HG03520 (cell line): ENCODE data around the gene PRAMEF4.
"Not testable (repeated sequence)": the region's sequence is repeated elsewhere in the genome, so short reads cannot be mapped to it uniquely, and the experiment has no call there.

Experiments
- ATAC-seq: cut with Tn5 transposase; IDR thresholded peaks from one replicate; pipeline ENCODE4 v1.9.1; 2021; ENCODE audit warnings: mild to moderate bottlenecking, moderate library complexity; ENCODE audit not compliant: unreplicated experiment

The PRAMEF4 gene

DNA sequence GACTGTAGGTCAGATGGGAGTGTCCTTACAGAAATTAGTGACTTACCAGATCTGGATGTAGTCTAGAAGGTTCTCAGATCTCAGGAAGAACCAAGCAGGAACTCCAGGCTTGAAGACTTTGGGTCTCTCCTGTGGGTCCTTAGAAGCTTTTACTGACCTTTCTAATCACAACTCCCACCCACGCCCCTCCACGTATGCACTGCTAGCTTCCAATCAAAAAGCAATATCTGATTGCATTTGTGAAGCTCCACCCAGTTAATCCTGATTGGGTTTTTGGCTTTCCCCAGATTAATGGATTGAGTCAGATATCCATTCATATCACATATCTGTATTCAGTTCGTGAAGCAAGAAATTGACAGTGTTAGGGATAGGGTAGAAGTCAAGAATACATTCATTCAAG is at the start of gene PRAMEF4:
TSS of gene PRAMEF4 (minus strand) at position 101 of the 400 bp plus-strand sequence. CDS start 2,807 bp downstream, outside the sequence.
- ATAC-seq: not testable (repeated sequence)

DNA sequence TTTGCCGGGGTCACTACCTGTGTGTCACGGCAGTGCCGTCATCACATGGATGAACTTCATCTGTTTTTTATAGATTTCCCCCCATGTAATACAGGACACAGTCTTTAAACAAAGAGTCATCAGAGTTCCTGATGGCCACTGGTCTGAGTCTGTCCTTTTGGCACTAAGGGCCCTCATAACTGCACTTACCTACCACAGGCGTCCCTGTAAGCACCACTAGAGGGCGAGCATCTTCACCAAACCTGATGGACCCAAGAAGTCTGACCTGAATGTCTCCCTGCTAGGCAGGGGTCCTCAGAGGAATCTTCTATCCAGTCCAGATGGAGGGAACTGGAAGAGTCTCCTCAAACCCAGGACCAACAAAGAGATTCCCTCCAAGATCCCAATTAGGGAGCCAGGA is 38.4 kb upstream of the PRAMEF4 start:
- not testable (repeated sequence) for ATAC-seq

DNA sequence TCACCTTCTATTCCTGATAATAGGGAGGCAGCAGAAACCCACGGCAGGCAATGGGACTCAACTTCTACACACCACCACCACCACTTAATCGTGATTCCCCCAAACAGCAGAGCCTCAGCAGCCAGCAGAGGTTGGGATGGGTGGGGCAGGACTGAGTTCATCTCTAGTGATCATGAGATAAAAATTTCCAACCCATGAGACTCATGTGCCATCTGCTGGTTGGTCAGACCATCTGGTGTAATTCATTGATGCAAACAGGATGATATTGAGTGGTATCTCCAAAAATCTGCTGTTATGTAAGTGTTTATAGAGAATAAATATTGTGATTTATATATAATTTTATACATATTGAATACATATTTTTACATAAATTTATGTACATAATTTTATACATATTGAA is 35.7 kb upstream of the PRAMEF4 start:
- not testable (repeated sequence) for ATAC-seq

DNA sequence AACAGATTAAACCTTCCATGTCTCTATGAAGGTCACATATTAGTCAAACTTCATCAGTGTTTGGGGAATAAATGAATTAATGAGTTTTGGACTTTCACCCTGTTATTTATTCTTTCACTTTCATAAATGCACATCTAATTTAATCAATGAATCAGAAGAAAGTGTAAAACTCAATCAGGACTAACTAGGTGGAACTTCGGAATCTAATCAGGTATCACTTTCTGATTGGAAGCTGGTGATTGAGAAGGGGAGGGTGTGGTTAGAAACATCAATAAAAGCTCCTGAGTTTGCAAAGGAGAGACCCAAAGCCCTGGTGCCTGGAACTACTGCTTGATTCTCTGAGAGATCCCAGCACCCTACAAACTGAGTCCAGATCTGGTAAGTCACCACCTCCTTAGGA is 30.3 kb upstream of the PRAMEF4 start, which contains the start of gene PRAMEF7:
TSS of gene PRAMEF7 (plus strand) at position 301 of the 400 bp plus-strand sequence. CDS start 1,083 bp downstream, outside the sequence.
- ATAC-seq: not testable (repeated sequence)

DNA sequence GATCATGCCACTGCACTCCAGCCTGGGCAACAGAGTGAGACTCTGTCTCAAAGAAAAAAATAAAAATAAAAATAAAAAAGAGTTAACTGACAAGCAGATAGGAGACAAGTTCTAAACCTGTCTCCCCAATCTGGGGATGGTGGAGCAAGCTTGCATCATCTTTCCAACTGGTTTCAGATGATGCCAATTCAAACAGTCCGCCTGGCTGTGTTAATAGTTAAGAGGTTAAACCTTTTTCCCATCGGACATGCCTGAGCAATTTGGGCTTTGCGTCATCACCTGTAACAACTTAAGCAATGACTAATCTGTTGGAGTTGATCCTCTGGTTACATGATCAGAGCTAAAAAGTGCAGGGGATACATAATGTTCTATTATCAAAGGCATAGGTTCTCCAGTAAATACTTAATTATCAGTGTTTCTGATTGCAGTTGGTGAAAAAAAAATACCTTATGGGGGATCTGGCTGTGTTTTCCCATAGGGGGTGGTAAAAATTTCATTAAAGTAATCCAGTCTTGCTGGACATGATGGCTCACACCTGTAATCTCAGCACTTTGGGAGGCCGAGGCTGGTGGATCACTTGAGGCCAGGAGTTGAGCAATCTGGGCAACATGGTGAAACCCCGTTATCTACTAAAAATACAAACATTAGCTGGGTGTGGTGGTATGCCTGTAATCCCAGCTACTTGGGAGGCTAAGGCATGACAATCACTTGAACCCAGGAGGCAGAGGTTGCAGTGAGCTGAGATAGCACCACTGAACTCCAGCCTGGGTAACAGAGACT is 18.0 kb upstream of the PRAMEF4 start:
- not testable (repeated sequence) for ATAC-seq

DNA sequence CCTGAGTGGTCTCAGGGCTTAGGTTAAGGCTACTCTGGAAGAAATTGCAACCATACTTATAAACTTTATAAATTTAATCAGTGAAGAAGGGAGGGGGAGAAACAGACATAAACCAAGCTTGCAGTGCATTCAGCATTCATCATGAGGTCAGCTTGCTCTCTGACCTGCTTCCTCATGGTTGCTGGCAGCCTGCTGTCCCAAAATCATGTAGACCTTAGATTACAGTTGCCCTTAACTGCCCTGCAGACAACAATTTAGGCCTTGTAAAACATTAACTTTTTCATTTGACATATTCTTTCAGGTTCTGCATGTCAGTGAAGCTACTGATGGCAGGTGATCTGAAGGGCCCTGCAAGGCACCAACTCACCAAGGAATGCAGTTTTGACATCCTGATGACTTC is 13.2 kb upstream of the PRAMEF4 start:
- not testable (repeated sequence) for ATAC-seq

DNA sequence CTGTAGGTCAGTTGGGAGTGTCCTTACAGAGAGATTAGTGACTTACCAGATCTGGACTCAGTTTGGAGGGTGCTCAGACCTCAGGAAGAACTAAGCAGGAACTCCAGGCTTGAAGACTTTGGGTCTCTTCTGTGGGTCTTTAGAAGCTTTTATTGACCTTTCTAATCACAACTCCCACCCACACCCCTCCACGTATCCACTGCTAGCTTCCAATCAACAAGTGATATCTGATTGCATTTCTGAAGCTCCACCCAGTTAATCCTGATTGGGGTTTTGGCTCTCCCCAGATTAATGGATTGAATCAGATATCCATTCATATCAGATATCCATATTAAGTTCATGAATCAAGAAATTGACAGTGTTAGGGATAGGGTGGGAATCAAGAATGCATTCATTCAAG is 12.2 kb upstream of the PRAMEF4 start, which contains the start of gene PRAMEF10:
TSS of gene PRAMEF10 (minus strand) at position 101 of the 400 bp plus-strand sequence. CDS start 2,423 bp downstream, outside the sequence.
- ATAC-seq: not testable (repeated sequence)

DNA sequence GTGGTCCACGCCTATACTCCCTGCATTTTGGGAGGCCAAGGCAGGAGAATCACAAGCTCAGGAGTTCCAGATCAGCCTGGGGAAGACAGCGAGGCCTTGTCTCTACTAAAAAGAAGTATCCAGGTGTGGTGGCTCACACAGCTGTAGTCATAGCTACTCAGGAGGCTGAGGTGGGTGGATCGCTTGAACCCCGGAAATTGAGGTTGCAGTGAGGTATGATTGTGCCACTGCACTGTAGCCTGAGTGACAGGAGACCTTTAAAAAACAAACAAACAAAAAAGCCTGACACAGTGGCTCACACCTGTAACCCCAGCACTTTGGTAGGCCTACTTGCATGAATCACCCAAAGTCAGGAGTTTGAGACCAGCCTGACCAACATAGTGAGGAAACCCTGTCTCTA is 7.5 kb downstream of the PRAMEF4 start:
- ATAC-seq: not testable (repeated sequence)

DNA sequence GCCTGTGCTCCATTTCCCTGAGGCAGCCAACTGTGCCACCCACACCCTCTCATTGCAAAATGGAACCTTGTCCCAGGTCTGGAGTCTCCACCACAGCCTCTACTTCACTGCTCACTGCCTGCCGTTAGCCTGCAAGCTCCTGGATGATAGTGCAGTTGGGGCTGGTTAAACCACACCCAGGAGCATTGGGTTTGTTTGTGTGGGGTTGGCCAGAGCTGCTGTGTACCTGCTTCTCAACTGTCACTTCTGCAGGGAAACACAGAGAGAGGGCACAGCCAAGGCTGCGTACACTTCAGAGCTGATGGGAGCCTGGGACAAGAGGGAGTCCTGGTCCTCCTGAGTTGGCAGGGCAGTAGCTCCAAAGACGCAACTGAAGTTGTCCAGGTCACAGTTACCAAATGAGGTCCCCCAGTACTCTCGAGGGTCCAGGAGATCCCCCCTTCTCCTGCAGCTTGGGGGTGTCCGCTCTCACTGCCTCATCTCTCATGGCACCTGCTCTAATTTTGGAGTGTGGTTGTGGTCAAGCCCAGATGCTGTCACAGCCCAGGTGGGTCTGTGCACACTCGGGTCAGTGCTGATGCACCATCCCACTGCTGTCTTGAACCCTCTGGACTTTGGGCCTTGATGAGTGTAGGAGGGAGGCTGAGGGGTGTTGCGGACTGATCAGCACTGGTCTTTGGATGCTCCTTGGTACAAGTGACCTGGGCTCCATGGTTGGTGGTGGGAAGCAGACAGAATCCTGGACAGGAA is 22.7 kb downstream of the PRAMEF4 start:
- not testable (repeated sequence) for ATAC-seq

DNA sequence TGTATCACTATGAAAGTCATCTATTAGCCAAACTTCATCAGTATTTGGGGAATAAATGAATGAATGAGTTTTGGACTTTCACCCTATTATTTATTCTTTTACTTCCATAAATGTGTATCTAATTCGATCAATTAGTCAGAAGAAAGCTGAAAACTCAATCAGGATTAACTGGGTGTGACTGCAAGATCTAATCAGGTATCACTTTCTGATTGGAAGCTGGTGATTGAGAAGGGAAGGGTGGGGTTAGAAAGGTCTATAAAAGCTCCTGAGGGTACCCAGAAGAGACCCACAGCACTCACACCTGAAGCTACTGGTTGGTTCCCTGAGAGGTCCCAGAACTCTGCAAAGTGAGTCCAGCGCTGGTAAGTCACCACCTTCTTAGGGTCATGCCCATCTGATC is 29.2 kb downstream of the PRAMEF4 start, which contains the start of gene PRAMEF2:
TSS of gene PRAMEF2 (plus strand) at position 301 of the 400 bp plus-strand sequence. CDS start 1,924 bp downstream, outside the sequence.
- ATAC-seq: not testable (repeated sequence)

DNA sequence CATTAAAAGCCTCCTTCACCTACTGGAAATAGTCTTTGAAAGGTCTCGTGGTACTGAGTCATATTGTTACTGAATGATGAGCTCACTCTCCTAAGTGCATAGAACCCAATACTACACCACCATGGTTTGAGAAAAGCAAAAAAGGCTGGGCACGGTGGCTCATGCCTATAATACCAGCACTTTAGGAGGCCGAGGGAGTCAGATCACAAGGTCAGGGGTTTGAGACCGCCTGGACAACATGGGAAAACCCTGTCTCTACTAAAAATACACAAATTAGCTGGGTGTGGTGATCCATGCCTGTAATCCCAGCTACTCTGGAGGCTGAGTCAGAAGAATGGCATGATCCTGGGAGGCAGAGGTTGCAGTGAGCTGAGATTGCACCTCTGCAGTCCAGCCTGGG is 34.2 kb downstream of the PRAMEF4 start:
- ATAC-seq: no peak

DNA sequence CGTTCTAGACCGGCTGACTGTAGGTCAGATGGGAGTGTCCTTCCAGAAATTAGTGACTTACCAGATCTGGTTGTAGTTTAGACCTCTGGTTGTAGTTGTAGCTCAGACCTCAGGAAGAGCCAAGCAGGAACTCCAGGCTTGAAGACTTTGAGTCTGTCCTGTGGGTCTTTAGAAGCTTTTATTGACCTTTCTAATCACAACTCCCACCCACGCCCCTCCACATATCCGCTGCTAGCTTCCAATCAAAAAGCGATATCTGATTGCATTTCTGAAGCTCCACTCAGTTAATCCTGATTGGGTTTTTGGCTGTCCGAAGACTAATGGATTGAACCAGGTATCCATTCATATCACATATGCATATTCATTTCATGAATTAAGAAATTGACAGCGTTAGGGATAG is 37.4 kb downstream of the PRAMEF4 start, which contains the start of gene HNRNPCL1:
TSS of gene HNRNPCL1 (minus strand) at position 101 of the 400 bp plus-strand sequence. CDS start 431 bp downstream, outside the sequence.
- not testable (repeated sequence) for ATAC-seq

DNA sequence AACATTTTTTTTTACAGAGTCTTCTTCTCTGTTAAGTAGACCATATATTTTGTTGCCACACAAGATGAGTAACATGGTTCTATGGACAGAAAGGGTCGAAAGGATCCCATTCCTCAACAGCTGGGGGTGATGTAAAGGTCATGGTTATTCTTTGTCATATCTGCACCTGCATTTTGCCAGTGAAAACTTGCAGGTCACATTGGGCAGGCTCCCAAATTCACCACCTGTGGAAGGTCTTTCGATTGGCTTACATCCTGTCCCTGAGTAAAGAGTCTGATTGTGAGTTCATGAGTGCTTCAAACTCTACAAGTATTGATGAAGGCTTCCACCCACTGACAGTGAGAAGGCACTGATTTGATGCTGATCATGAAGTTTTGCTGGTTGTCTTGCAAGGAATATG is 52.8 kb downstream of the PRAMEF4 start:
- ATAC-seq: not testable (repeated sequence)

DNA sequence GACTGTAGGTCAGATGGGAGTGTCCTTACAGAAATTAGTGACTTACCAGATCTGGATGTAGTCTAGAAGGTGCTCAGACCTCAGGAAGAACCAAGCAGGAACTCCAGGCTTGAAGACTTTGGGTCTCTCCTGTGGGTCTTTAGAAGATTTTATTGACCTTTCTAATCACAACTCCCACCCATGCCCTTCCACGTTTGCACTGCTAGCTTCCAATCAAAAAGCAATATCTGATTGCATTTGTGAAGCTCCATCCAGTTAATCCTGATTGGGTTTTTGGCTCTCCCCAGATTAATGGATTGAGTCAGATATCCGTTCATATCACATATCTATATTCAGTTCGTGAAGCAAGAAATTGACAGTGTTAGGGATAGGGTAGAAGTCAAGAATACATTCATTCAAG is 54.7 kb downstream of the PRAMEF4 start, which contains the start of gene PRAMEF11:
TSS of gene PRAMEF11 (minus strand) at position 101 of the 400 bp plus-strand sequence. CDS start 2,621 bp downstream, outside the sequence.
- ATAC-seq: not testable (repeated sequence)
